HG02623 (cell line): ENCODE results near the gene TPM2.

Experiments used
- ATAC-seq: cut with Tn5 transposase; IDR thresholded peaks from one replicate; pipeline ENCODE4 v1.9.1; 2021; ENCODE audit warnings: moderate library complexity; ENCODE audit not compliant: unreplicated experiment

Gene TPM2

GRCh38 chr9:35689542-35690293 lies at the start of gene TPM2:
TPM2 (minus strand) TSS chr9:35689925; CDS start chr9:35689817, 108 bp downstream.
- ATAC-seq: no peak

GRCh38 chr9:35738924-35739323 lies 49.2 kb upstream of the TPM2 start:
- ATAC-seq: no peak

- no peak for ATAC-seq
Observed at GRCh38 chr9:35738186-35738585, 48.5 kb upstream of the TPM2 start.

DNA sequence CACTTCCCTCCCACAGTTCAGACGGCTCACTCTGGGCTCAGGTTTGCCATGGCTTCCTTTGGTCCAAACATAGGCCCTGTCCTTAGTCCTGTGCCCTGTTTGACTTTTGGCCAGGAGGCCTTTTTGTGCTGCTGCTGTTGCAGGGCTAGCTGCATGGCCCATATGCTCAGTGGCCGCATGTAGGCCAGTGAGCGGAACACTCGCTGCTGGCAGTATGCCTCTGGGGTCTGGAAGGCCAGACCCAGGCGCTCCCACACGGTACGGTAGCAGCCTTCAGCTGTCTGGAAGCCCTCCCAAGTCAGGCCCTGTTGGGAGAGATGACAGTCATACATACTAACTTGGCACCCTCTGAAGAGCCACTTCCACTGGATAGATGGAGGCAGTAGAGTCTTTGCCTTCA lies 47.4 kb upstream of the TPM2 start:
- no peak for ATAC-seq

DNA sequence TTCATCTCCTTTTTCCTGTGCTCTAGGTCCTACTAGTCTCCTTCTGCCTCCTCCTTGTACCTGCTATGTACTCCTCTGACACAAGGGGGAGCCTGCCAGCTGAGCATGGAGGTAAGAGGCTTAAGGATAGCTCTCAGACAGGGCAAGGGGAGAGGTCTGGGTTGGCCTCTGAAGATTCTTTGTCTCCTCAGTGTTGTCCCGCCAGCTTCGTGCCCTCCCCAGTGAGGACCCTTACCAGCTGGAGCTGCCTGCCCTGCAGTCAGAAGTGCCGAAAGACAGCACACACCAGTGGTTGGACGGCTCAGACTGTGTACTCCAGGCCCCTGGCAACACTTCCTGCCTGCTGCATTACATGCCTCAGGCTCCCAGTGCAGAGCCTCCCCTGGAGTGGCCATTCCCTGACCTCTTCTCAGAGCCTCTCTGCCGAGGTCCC lies 46.5 kb upstream of the TPM2 start:
- no peak for ATAC-seq

DNA sequence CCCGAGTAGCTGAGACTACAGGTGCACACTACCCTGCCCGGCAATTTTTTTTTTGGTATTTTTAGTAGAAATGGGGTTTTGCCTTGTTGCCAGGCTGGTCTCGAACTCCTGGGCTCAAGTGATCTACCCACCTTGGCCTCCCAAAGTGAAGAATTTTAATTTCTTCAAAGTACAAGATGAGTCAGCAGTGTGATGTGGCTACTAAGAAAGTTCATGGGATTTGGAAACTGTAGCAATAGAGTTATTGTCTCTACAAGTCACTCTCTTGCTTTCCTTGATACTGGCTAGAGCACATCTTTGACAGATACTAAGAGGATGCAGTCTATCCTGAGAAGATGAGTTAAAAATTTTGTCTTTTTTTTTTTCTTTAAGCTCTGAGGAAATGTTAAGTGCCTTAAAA lies 44.4 kb upstream of the TPM2 start:
- ATAC-seq: no peak

DNA sequence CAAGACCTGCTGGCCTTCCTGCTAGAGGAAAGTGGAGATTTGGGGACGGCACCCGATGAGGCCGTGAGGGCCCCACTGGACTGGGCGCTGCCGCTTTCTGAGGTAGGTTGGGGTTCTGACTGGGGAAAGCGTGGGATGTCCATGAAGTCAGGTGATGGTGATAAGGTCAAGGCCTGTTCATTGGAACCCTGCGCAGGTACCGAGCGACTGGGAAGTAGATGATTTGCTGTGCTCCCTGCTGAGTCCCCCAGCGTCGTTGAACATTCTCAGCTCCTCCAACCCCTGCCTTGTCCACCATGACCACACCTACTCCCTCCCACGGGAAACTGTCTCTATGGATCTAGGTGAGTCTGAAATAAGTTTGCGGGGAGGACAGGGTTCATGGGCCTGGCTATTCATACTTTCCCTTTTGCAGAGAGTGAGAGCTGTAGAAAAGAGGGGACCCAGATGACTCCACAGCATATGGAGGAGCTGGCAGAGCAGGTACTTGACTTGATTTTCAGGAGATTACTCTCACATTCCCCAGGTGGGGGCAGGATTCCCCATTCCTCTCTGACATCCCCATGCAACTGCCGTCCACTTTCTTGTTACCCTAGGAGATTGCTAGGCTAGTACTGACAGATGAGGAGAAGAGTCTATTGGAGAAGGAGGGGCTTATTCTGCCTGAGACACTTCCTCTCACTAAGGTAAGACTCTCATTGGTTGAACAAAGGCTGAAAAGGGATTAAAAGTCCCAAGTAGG lies 43.2 kb upstream of the TPM2 start:
- ATAC-seq: no peak

DNA sequence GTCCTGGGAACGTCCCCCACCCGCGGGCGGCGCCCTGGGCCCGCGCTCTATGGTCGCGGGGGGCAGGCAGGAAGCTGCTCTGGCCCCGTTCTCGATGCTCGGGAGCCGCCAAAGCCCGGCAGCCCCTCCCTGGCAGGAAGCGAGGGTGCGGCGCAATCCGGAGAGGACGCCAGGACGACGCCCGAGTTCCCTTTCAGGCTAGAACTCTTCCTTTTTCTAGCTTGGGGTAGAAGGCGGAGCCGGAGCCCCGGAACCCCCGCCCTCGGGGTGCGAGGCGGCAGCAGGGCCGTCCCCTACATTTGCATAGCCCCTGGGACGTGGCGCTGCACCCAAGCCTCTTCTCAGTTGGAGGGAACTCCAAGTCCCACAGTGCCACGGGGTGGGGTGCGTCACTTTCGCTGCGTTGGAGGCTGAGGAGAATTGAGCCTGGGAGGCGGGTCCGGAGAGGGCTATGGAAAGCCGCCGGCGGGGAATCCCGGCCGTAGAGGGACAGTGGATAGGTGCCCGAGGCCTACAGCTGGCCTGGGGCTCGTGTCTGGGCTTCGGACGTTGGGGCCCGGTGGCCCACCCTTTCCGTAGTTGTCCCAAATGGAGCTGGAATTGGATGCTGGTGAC lies 42.6 kb upstream of the TPM2 start, which contains the start of the genes CREB3 and TLN1:
CREB3 (plus strand) TSS at position 482 of the 615 bp plus-strand sequence; CDS start at position 589, 107 bp downstream.
TLN1 (minus strand) TSS at position 11 of the 615 bp plus-strand sequence. CDS start 6,501 bp downstream, outside the sequence.
- peak; percentile 75 for ATAC-seq

DNA sequence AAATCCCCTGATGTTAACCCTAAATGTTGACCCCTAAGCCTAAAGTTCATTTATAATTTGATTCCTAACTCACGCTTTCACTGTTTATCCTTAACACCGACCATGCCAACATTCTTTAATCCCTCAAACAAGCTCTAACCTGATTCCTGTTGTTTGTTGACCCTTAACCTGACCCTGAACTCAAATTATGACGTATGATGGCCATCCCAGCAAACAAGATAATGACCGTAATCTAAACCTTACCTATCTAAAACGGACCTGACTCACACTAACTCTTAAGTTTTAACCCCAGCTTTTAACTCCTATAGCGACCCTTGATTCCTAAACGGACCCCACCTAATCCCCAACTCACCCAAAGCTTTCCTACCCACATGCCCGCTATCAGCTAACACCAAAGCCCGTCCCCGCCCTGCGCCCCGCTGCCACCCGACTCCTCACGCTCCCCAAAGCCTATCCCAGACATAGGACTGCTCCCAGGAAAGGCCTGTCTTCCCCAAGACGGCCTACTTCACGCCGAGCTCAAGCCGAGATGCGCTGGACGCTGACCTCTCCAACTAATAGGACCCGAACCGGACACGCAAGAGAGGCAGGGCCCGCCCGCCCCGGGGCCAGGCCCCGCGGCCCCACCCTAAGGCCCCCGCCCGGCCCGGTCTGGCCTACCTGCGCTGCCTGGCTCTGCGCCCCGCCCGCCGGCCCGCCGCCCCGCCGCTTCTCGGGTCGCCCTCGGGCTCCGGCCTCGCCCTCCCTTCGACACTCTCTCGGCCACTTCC lies 41.9 kb upstream of the TPM2 start:
- no peak for ATAC-seq

- no peak for ATAC-seq
Observed at GRCh38 chr9:35730486-35730854, 40.7 kb upstream of the TPM2 start.

DNA sequence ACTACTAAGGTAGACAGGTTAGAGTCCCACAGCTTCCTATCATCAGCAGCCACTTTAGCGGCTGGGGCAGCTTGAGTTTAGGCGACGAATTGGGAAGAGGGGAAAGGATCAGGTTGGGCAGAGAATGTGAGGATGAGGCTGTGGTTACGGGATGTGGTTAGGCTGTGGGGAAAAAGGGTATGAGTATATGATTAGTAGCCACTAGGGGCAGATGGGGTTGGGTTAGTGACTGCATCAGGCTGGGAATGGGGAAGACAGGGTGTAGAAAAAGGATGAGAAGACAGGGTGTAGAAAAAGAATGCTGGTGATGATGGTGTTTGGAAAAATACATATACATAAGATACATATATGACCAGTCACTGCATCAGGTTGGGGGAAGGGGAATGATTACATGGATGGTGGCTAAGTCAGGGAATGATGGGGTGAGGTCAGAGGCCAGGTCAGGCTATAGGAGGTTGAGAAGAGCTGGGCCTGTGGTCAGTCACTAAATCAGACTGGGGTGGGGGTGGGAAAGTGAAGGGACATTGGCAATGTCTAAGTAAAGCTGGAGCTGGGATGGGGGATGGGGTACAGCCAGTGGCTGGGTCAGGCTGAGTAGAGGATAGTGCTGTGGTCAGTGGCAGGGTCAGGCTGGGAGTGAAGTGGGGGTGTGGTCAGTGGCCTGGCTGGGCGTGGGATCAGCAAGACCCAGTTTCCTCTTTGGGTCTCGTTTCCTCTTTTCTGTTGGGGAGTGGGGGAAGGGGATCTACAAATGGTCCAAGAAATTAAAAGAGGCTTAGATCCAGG lies 40.2 kb upstream of the TPM2 start:
- ATAC-seq: no peak

- ATAC-seq: no peak
Observed at GRCh38 chr9:35729101-35729500, 39.4 kb upstream of the TPM2 start.

DNA sequence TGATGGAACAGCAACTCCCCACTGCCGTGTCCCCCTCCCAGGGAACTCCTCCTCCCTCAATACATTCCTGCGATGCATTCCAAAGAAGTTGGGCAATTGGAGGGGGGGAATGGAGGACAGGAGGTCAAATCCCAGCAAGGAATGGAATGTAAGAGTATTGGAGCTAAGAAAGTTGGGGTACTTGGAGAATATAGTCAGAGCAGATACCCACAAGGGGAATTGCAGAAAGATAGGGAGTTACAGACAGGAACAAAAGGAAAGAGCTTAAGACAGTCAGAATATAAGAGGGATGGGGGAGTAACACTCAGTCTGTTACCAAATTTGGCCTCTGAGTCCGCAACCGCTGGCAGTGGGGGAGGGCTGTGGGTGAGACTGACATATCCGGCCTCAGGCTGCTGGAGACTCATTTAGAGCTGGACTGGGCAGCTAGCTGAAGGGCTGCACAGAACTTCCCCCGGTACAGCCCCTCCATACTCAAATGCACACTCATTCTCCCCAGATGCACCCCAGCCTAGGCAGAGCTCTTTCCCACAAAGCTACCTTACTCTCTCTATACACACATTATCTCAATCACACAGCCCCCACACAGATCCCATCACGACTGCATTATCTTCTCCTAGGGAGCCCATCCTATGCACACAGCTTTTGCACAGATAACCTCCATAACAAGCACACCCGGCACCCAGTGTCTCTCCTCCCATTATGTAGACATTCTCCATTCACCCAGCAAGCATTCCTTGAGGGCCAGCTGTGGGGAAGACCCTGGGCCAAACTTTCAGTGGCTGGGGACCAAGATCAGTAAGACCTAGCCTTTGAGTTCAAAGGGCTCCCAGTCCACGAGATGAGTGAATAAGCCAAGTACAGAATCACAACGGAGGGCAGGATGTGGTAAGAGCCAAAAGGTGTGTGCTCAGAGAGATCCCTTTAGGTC lies 38.6 kb upstream of the TPM2 start:
- no peak for ATAC-seq

DNA sequence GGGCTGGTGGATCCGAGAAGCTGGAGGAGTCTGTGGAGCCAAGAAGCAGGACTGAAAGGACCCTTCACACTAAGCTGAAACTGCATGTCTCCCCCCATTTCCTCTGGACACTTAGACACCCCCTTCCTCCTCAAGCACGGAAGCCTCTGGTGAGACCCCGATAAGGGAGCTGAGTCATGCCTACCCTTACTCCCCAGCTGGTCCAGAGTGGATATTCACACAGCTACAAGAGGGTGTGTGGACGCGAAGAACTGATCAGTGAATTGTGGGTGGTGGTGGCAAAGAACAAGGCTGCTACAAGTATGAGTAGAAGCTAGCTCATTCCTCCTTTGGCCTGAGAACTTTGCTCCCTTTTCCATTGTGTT lies 37.9 kb upstream of the TPM2 start:
- ATAC-seq: no peak

- ATAC-seq: peak; percentile 37
Observed at GRCh38 chr9:35726931-35727330, 37.2 kb upstream of the TPM2 start.

DNA sequence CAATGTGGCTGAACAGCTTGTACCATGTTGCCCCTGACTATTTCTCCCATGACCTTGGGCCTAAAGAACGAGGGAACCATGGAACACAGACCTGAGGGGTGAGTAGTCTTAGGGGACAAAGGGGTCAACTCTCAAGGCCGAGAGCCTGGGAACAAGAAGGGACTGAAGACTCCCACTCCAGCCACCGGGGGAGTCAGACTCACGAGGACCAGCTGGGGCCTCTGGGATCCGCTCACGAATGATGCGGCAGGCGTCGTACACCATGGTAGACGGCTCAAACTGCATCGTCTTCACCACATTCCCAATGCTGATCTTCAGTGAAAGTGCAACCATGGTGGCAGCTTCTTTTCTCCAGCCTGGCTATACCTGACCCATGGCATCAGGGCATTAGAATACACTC lies 35.6 kb upstream of the TPM2 start:
- ATAC-seq: no peak

DNA sequence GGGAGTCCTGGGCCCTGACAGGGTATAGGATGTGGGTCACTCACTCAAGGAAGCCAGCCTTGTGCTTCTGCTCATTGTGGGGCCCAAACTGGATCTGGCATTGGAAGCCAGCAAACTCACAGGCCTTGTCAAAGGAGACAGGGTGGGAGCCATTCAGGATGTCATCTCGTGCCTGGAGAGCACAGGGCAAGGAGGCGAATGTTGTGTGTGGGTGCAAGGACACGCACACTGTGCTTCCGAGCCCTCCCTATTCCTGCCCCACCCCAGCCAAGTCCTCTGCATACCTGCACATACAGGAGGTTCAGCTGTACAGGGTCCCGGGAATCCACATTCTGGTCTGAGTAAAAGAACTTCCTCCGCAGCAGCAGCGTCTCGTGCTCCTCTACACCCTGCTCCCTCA lies 34.2 kb upstream of the TPM2 start:
- ATAC-seq: no peak

DNA sequence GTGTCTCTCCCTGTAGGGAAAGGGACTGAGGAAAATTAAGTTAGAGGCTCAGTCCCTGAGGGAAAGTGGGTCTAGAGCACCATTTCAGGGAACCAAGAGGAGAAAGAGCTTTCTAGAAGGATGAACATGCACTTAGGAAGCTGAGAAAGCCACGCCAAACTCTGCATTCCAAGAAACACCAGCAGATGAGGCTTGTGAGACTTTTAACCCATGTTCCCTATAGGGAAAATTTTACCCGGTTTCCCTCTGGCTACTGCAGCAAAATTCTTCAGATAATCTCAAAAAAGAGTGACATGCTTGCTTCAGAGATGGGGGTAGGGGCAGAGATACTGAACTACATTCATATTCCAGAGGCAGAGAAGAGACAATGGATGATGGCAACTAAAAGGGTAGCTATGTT lies 33.7 kb upstream of the TPM2 start:
- ATAC-seq: no peak

- no peak for ATAC-seq
Observed at GRCh38 chr9:35719546-35719945, 29.8 kb upstream of the TPM2 start.
